ENCODE data around the gene LMTK2.

LMTK2 gene

DNA sequence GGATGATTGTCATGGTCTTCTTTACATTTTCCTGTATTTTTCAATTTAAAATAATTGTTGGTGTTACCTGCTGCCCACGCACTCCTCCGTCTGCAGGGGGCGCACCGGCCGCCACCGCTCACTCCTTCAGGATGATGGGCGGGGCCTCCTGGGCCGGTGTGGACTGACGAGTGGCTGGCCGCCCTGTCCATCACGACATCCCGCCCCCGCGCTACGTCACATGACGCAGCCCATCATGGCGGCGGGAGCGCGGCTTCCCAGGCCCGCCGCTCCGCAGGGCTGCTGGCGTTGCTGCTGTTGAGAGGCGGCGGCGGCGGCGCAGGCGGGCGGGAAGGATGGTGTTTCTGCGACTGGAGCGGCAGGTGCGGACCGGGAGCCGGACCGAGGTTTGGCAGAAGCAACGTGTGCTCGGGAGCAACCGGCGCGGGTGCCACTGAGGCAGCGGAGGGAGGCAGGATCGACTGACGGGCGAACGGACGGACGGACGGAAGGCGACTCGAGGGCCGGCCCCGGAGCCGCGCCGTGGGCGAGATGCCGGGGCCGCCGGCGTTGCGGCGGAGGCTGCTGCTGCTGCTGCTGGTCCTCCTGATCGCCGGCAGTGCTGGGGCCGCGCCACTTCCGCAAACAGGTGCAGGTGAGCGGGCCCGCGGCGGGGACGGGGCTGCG, at the start of gene LMTK2:
TSS of gene LMTK2 (plus strand) at position 216 of the 666 bp plus-strand sequence. CDS start at position 532, 316 bp downstream.
- no peak within 1 kb of the TSS for H3K27ac ChIP-seq (ENCODE audit: low read length)
- no peaks in the 10 kb centered on the region for H3K27me3 ChIP-seq (ENCODE audit: insufficient read depth, low read length)
- peaks cover 8% of the 10 kb centered on the region for H3K9me3 ChIP-seq (ENCODE audit: insufficient read depth, low read depth, low read length)
- no peaks in the 10 kb centered on the region for H3K36me3 ChIP-seq (ENCODE audit: insufficient read depth, low read depth, low read length)
- H3K9ac ChIP-seq (ENCODE audit: low read depth, low read length) = peak within 1 kb of the TSS; percentile 72
- H3K4me1 ChIP-seq (ENCODE audit: insufficient read depth, low read length) = peaks cover 25% of the 10 kb centered on the region; the same call in 1 of the 2 replicates
- peak within 1 kb of the TSS; percentile 86 for H3K4me3 ChIP-seq (ENCODE audit: low read length)

- Histone ChIP-seq H3K9ac (ENCODE audit: low read depth, low read length) (no peak overlapping the region), H3K27me3 (ENCODE audit: insufficient read depth, low read length) (no peaks in the 10 kb centered on the region), H3K36me3 (ENCODE audit: insufficient read depth, low read depth, low read length) (no peaks in the 10 kb centered on the region), H3K4me1 (ENCODE audit: insufficient read depth, low read length) (no peaks in the 10 kb centered on the region), H3K4me3 (ENCODE audit: low read length) (no peak overlapping the region), H3K9me3 (ENCODE audit: insufficient read depth, low read depth, low read length) (no peaks in the 10 kb centered on the region), H3K27ac (ENCODE audit: low read length) (no peak overlapping the region)
These were observed 49.5 kb upstream of the LMTK2 start for GRCh38 chr7:98057157-98057556.

DNA sequence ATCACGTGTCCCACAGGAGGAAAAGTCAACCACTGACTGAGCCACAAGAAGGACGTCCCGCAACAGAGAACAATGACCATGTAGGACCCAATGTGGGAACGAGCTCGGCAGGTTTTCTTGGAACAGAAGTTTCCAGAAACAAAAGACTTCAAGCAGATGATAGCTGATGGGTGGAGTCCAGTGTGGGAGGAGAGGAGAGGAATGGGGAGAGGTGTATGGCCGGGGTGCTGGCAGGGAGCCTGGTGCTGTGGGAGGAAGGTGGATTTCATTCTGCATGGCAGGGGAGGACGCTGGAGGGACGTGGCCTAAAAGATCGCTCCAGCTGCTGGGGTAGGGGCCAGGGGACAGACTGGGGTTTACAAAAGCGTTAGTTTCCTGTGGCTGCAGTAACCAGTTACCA, 48.5 kb upstream of the LMTK2 start:
- Histone ChIP-seq H3K36me3 (ENCODE audit: insufficient read depth, low read depth, low read length) (no peaks in the 10 kb centered on the region), H3K27ac (ENCODE audit: low read length) (no peak overlapping the region), H3K27me3 (ENCODE audit: insufficient read depth, low read length) (no peaks in the 10 kb centered on the region), H3K4me1 (ENCODE audit: insufficient read depth, low read length) (no peaks in the 10 kb centered on the region), H3K9me3 (ENCODE audit: insufficient read depth, low read depth, low read length) (no peaks in the 10 kb centered on the region), H3K9ac (ENCODE audit: low read depth, low read length) (no peak overlapping the region), H3K4me3 (ENCODE audit: low read length) (no peak overlapping the region)

DNA sequence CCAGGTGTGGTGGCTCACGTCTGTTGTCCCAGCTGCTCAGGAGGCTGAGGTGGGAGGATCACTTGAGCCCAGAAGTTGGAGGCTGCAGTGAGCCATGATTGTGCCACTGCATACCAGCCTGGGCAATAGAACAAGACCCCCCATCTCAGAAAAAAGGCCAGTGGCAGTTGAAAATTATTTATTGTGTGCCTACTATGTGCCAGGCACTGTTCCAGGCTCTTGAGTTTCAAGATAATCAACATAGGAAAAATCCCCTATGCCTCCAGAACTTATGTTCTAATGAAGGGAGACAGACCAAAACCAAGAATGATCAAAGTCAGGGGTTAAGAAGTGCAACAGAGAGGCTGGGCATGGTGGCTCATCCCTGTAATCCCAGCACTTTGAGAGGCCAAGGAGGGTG, 42.4 kb upstream of the LMTK2 start:
- no peak overlapping the region for H3K4me3 ChIP-seq (ENCODE audit: low read length)
- H3K36me3 ChIP-seq (ENCODE audit: insufficient read depth, low read depth, low read length) = no peaks in the 10 kb centered on the region
- H3K4me1 ChIP-seq (ENCODE audit: insufficient read depth, low read length) = no peaks in the 10 kb centered on the region
- peaks cover 4% of the 10 kb centered on the region; the same call in 1 of the 2 replicates for H3K9me3 ChIP-seq (ENCODE audit: insufficient read depth, low read depth, low read length)
- H3K27me3 ChIP-seq (ENCODE audit: insufficient read depth, low read length) = no peaks in the 10 kb centered on the region
- no peak overlapping the region for H3K27ac ChIP-seq (ENCODE audit: low read length)
- H3K9ac ChIP-seq (ENCODE audit: low read depth, low read length) = no peak overlapping the region

DNA sequence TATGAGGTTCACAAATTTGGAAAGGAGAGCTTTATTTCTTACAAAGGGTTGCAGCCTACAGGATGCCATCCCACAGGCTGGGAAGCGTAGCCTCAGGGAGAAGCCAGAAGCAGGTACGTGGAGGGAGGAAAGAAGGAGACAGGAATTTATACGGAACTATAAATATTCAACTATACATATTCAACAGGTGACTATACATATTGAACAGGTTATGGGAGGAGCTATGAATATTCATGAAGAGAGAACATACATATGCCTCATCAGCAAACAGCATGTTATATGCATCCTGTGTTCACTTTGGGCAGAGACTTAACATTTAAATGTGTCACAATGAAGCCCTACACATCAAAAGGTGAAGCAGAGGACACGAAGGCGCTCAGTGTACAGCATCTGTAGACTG, 40.5 kb upstream of the LMTK2 start:
- Histone ChIP-seq H3K9me3 (ENCODE audit: insufficient read depth, low read depth, low read length) (peaks cover 4% of the 10 kb centered on the region; the same call in 1 of the 2 replicates), H3K4me3 (ENCODE audit: low read length) (no peak overlapping the region), H3K27ac (ENCODE audit: low read length) (no peak overlapping the region), H3K4me1 (ENCODE audit: insufficient read depth, low read length) (no peaks in the 10 kb centered on the region), H3K36me3 (ENCODE audit: insufficient read depth, low read depth, low read length) (no peaks in the 10 kb centered on the region), H3K9ac (ENCODE audit: low read depth, low read length) (no peak overlapping the region), H3K27me3 (ENCODE audit: insufficient read depth, low read length) (no peaks in the 10 kb centered on the region)

- peaks cover 4% of the 10 kb centered on the region; the same call in 1 of the 2 replicates for H3K9me3 ChIP-seq (ENCODE audit: insufficient read depth, low read depth, low read length)
- H3K27ac ChIP-seq (ENCODE audit: low read length) = no peak overlapping the region
- H3K27me3 ChIP-seq (ENCODE audit: insufficient read depth, low read length) = no peaks in the 10 kb centered on the region
- no peaks in the 10 kb centered on the region for H3K36me3 ChIP-seq (ENCODE audit: insufficient read depth, low read depth, low read length)
- no peak overlapping the region for H3K4me3 ChIP-seq (ENCODE audit: low read length)
- H3K4me1 ChIP-seq (ENCODE audit: insufficient read depth, low read length) = no peaks in the 10 kb centered on the region
- no peak overlapping the region for H3K9ac ChIP-seq (ENCODE audit: low read depth, low read length)
These were observed 39.6 kb upstream of the LMTK2 start for GRCh38 chr7:98066934-98067507.

GRCh38 chr7:98073047-98073446, 33.6 kb upstream of the LMTK2 start:
- Histone ChIP-seq H3K9ac (ENCODE audit: low read depth, low read length) (no peak overlapping the region), H3K4me3 (ENCODE audit: low read length) (no peak overlapping the region), H3K4me1 (ENCODE audit: insufficient read depth, low read length) (no peaks in the 10 kb centered on the region), H3K27ac (ENCODE audit: low read length) (no peak overlapping the region), H3K36me3 (ENCODE audit: insufficient read depth, low read depth, low read length) (no peaks in the 10 kb centered on the region), H3K9me3 (ENCODE audit: insufficient read depth, low read depth, low read length) (no peaks in the 10 kb centered on the region), H3K27me3 (ENCODE audit: insufficient read depth, low read length) (no peaks in the 10 kb centered on the region)

GRCh38 chr7:98075801-98076200, 30.9 kb upstream of the LMTK2 start:
- H3K9me3 ChIP-seq (ENCODE audit: insufficient read depth, low read depth, low read length) = no peaks in the 10 kb centered on the region
- H3K4me3 ChIP-seq (ENCODE audit: low read length) = no peak overlapping the region
- H3K36me3 ChIP-seq (ENCODE audit: insufficient read depth, low read depth, low read length) = no peaks in the 10 kb centered on the region
- H3K27me3 ChIP-seq (ENCODE audit: insufficient read depth, low read length) = no peaks in the 10 kb centered on the region
- H3K27ac ChIP-seq (ENCODE audit: low read length) = no peak overlapping the region
- peaks cover 5% of the 10 kb centered on the region; the same call in 1 of the 2 replicates for H3K4me1 ChIP-seq (ENCODE audit: insufficient read depth, low read length)
- no peak overlapping the region for H3K9ac ChIP-seq (ENCODE audit: low read depth, low read length)

- no peak overlapping the region for H3K4me3 ChIP-seq (ENCODE audit: low read length)
- peaks cover 5% of the 10 kb centered on the region; the same call in 1 of the 2 replicates for H3K4me1 ChIP-seq (ENCODE audit: insufficient read depth, low read length)
- H3K27ac ChIP-seq (ENCODE audit: low read length) = no peak overlapping the region
- no peaks in the 10 kb centered on the region for H3K36me3 ChIP-seq (ENCODE audit: insufficient read depth, low read depth, low read length)
- H3K27me3 ChIP-seq (ENCODE audit: insufficient read depth, low read length) = no peaks in the 10 kb centered on the region
- H3K9ac ChIP-seq (ENCODE audit: low read depth, low read length) = no peak overlapping the region
- no peaks in the 10 kb centered on the region for H3K9me3 ChIP-seq (ENCODE audit: insufficient read depth, low read depth, low read length)
These were observed 28.9 kb upstream of the LMTK2 start for GRCh38 chr7:98077762-98078161.

GRCh38 chr7:98078197-98078870, 28.3 kb upstream of the LMTK2 start:
- no peaks in the 10 kb centered on the region for H3K36me3 ChIP-seq (ENCODE audit: insufficient read depth, low read depth, low read length)
- no peaks in the 10 kb centered on the region for H3K9me3 ChIP-seq (ENCODE audit: insufficient read depth, low read depth, low read length)
- H3K27ac ChIP-seq (ENCODE audit: low read length) = no peak overlapping the region
- no peaks in the 10 kb centered on the region for H3K27me3 ChIP-seq (ENCODE audit: insufficient read depth, low read length)
- no peak overlapping the region for H3K4me3 ChIP-seq (ENCODE audit: low read length)
- peaks cover 5% of the 10 kb centered on the region; the same call in 1 of the 2 replicates for H3K4me1 ChIP-seq (ENCODE audit: insufficient read depth, low read length)
- no peak overlapping the region for H3K9ac ChIP-seq (ENCODE audit: low read depth, low read length)

GRCh38 chr7:98079891-98080648, 26.6 kb upstream of the LMTK2 start:
- Histone ChIP-seq H3K36me3 (ENCODE audit: insufficient read depth, low read depth, low read length) (no peaks in the 10 kb centered on the region), H3K9ac (ENCODE audit: low read depth, low read length) (no peak overlapping the region), H3K27me3 (ENCODE audit: insufficient read depth, low read length) (no peaks in the 10 kb centered on the region), H3K27ac (ENCODE audit: low read length) (no peak overlapping the region), H3K4me1 (ENCODE audit: insufficient read depth, low read length) (peaks cover 5% of the 10 kb centered on the region; the same call in 1 of the 2 replicates), H3K4me3 (ENCODE audit: low read length) (no peak overlapping the region), H3K9me3 (ENCODE audit: insufficient read depth, low read depth, low read length) (no peaks in the 10 kb centered on the region)
